ENCODE measurements around the gene SRA1. TPM values are rescaled to one million over a fixed set of nuclear protein-coding genes. Genes with fewer than 3 reads are reported as not detected.

The SRA1 gene
- polyA plus RNA-seq, 1 experiment: 46.2 TPM

DNA sequence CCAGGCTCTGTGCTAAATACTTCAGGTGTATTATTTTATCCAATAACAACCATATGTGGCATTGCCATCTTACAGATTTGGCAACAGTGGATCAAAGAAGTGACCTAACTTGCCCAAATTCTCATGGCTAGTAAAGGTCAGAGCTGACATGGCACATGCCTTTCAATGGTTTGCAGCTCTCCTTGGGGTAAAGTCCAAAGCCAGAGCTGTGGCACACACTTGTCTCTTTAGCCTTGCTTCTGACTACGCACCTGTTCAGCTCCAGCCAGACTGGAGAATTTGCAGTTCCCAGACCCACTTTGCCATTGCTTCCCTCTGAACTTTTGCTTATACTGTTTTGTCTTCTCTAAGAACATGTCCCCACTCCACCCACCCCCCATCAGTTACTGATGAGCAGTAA lies 13.2 kb upstream of the SRA1 start:
- ChIA-PET CTCF (interaction anchor here (1.3 to 2.0 kb wide), 2 partner anchors 19 to 64 kb away, joined by 3 to 5 read pairs; no protein-coding TSS in a partner anchor), POLR2A (no interaction called here)
- TF ChIP-seq CTCF (IDR thresholded peaks at IDR 0.05; ENCODE audit: insufficient read depth, low read depth, low read length): no peak
- Histone ChIP-seq H3K36me3 (ENCODE audit: control insufficient read depth, insufficient read depth, low read length) (peaks cover 10% of the 10 kb centered on the region), H3K4me3 (ENCODE audit: low read depth, low read length) (no peak overlapping the region), H3K27me3 (ENCODE audit: control insufficient read depth, insufficient read depth, low read length) (no peaks in the 10 kb centered on the region)
- no peak for DNase-seq (ENCODE audit: low read depth)

DNA sequence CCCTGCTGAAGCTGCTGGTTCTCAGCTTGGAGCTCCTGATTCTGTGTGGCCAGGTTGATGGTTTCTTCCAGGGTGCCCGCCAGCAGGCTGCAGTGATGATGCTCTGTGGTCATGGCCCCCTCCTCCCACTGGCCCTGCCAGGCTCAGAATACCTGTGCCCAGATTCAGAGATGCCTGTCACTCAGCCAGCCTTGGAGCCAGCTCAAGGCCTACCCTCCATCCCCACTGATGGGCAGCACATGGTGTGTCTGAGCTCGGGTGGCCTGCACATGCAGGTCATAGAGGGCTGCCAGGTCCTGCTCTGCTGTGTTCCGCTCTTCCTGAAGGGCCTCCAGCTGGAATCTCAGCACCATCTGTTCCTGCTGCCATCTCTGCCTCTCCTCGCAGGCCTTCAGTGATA lies 12.8 kb upstream of the SRA1 start:
- no peak for TF ChIP-seq CTCF (IDR thresholded peaks at IDR 0.05; ENCODE audit: insufficient read depth, low read depth, low read length)
- Histone ChIP-seq H3K27me3 (ENCODE audit: control insufficient read depth, insufficient read depth, low read length) (no peaks in the 10 kb centered on the region), H3K36me3 (ENCODE audit: control insufficient read depth, insufficient read depth, low read length) (peaks cover 10% of the 10 kb centered on the region), H3K4me3 (ENCODE audit: low read depth, low read length) (no peak overlapping the region)
- CTCF ChIA-PET: interaction anchor here (0.9 to 1.3 kb wide), 2 partner anchors 22 to 65 kb away, joined by 3 to 4 read pairs; partner anchors contain the start of gene EIF4EBP3
- POLR2A ChIA-PET: no interaction called here
- DNase-seq (ENCODE audit: low read depth): no peak

DNA sequence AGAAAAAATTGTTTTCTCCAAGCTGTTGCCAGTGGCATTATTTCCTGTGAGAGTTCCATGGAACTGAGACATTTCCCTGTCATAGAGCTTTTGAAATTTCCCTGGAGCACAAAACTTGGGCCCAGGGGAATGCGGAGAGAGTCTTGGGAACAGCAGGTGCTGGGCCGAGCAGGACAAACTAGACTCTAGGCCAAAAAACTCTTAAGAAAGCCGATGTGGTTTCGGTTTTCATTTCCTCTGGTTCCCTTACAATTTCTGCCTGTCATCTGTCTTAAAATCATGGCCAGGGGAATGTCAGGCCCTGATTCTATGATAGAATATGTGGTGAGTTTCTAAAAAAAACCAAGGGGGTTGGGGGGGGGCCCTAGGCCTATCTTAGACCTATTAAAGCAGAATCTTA lies 11.9 kb upstream of the SRA1 start:
- H3K27me3 ChIP-seq (ENCODE audit: control insufficient read depth, insufficient read depth, low read length): no peaks in the 10 kb centered on the region
- no peak for DNase-seq (ENCODE audit: low read depth)
- ChIA-PET POLR2A (no interaction called here), CTCF (interaction anchor here (0.9 to 1.3 kb wide), 2 partner anchors 21 to 66 kb away, joined by 3 to 4 read pairs; partner anchors contain the start of gene EIF4EBP3)
- no peak overlapping the region for H3K4me3 ChIP-seq (ENCODE audit: low read depth, low read length)
- peaks cover 10% of the 10 kb centered on the region for H3K36me3 ChIP-seq (ENCODE audit: control insufficient read depth, insufficient read depth, low read length)
- no peak for TF ChIP-seq CTCF (IDR thresholded peaks at IDR 0.05; ENCODE audit: insufficient read depth, low read depth, low read length)

- Histone ChIP-seq H3K36me3 (ENCODE audit: control insufficient read depth, insufficient read depth, low read length) (peaks cover 10% of the 10 kb centered on the region), H3K4me3 (ENCODE audit: low read depth, low read length) (no peak overlapping the region), H3K27me3 (ENCODE audit: control insufficient read depth, insufficient read depth, low read length) (no peaks in the 10 kb centered on the region)
- TF ChIP-seq CTCF (IDR thresholded peaks at IDR 0.05; ENCODE audit: insufficient read depth, low read depth, low read length): no peak
- POLR2A ChIA-PET: no interaction called here
- no peak for DNase-seq (ENCODE audit: low read depth)
- CTCF ChIA-PET: interaction anchor here (1.3 kb wide), 1 partner anchor 67 kb away, joined by 4 read pairs; no protein-coding TSS in a partner anchor
Measured at GRCh38 chr5:140568443-140569063, 11.3 kb upstream of the SRA1 start.

DNA sequence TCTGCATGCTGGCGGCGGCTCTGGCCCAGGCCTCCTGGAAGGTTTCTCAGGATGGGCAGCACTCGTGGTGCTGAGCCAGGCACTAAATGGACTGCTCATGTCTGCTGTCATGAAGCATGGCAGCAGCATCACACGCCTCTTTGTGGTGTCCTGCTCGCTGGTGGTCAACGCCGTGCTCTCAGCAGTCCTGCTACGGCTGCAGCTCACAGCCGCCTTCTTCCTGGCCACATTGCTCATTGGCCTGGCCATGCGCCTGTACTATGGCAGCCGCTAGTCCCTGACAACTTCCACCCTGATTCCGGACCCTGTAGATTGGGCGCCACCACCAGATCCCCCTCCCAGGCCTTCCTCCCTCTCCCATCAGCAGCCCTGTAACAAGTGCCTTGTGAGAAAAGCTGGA lies 10.6 kb upstream of the SRA1 start:
- ChIA-PET CTCF (no interaction called here), POLR2A (no interaction called here)
- no peak for TF ChIP-seq CTCF (IDR thresholded peaks at IDR 0.05; ENCODE audit: insufficient read depth, low read depth, low read length)
- H3K36me3 ChIP-seq (ENCODE audit: control insufficient read depth, insufficient read depth, low read length): peaks cover 10% of the 10 kb centered on the region
- no peaks in the 10 kb centered on the region for H3K27me3 ChIP-seq (ENCODE audit: control insufficient read depth, insufficient read depth, low read length)
- DNase-seq (ENCODE audit: low read depth): no peak
- H3K4me3 ChIP-seq (ENCODE audit: low read depth, low read length): no peak overlapping the region

Measured in BJ (cell line).